ENCODE measurements around the gene SNED1.
A peak's percentile ranks its signal among the peaks of the same experiment; 100 is the strongest.

SNED1 gene

GRCh38 chr2:240989451-240990265, 8.8 kb upstream of the SNED1 start:
- H3K27ac ChIP-seq (ENCODE audit: low read depth, low read length, severe bottlenecking) = no peak overlapping the region
- no peak overlapping the region for H3K4me3 ChIP-seq (ENCODE audit: extremely low read depth, insufficient read depth, low read length, poor library complexity, severe bottlenecking)
- H3K9me3 ChIP-seq (ENCODE audit: control insufficient read depth, low read length) = no peaks in the 10 kb centered on the region
- H3K36me3 ChIP-seq (ENCODE audit: control insufficient read depth, insufficient read depth, low read length) = no peaks in the 10 kb centered on the region
- peaks cover 7% of the 10 kb centered on the region for H3K4me1 ChIP-seq (ENCODE audit: control insufficient read depth, insufficient read depth, low read length, poor library complexity, severe bottlenecking)
- 65 to 67% methylated on average over 16 to 17 of the region's 17 CpGs for WGBS, 2 experiments (ENCODE audit: insufficient coverage in 2 of 2)

GRCh38 chr2:240990266-240990529, 8.2 kb upstream of the SNED1 start:
- Histone ChIP-seq H3K4me1 (ENCODE audit: control insufficient read depth, insufficient read depth, low read length, poor library complexity, severe bottlenecking) (peaks cover 7% of the 10 kb centered on the region), H3K9me3 (ENCODE audit: control insufficient read depth, low read length) (no peaks in the 10 kb centered on the region), H3K27ac (ENCODE audit: low read depth, low read length, severe bottlenecking) (no peak overlapping the region), H3K4me3 (ENCODE audit: extremely low read depth, insufficient read depth, low read length, poor library complexity, severe bottlenecking) (no peak overlapping the region), H3K36me3 (ENCODE audit: control insufficient read depth, insufficient read depth, low read length) (no peaks in the 10 kb centered on the region)
- WGBS, 2 experiments (ENCODE audit: insufficient coverage in 2 of 2) = 96 to 100% methylated on average over 1 to 2 of the region's 2 CpGs

- no peak overlapping the region for H3K4me3 ChIP-seq (ENCODE audit: extremely low read depth, insufficient read depth, low read length, poor library complexity, severe bottlenecking)
- peaks cover 7% of the 10 kb centered on the region for H3K4me1 ChIP-seq (ENCODE audit: control insufficient read depth, insufficient read depth, low read length, poor library complexity, severe bottlenecking)
- H3K27ac ChIP-seq (ENCODE audit: low read depth, low read length, severe bottlenecking) = no peak overlapping the region
- H3K36me3 ChIP-seq (ENCODE audit: control insufficient read depth, insufficient read depth, low read length) = no peaks in the 10 kb centered on the region
- H3K9me3 ChIP-seq (ENCODE audit: control insufficient read depth, low read length) = no peaks in the 10 kb centered on the region
- 86 to 96% methylated on average over 13 of the region's 13 CpGs for WGBS, 2 experiments (ENCODE audit: insufficient coverage in 2 of 2)
Measured at GRCh38 chr2:240990726-240991377, 7.6 kb upstream of the SNED1 start.

- Histone ChIP-seq H3K4me3 (ENCODE audit: extremely low read depth, insufficient read depth, low read length, poor library complexity, severe bottlenecking) (no peak overlapping the region), H3K36me3 (ENCODE audit: control insufficient read depth, insufficient read depth, low read length) (no peaks in the 10 kb centered on the region), H3K27ac (ENCODE audit: low read depth, low read length, severe bottlenecking) (peak overlapping the region; percentile 23), H3K4me1 (ENCODE audit: control insufficient read depth, insufficient read depth, low read length, poor library complexity, severe bottlenecking) (peaks cover 7% of the 10 kb centered on the region), H3K9me3 (ENCODE audit: control insufficient read depth, low read length) (no peaks in the 10 kb centered on the region)
- WGBS, 2 experiments (ENCODE audit: insufficient coverage in 2 of 2) = 83% methylated on average over 26 to 28 of the region's 33 CpGs
Measured at GRCh38 chr2:240991378-240992263, 6.8 kb upstream of the SNED1 start.

GRCh38 chr2:240992572-240993291, 5.7 kb upstream of the SNED1 start:
- H3K36me3 ChIP-seq (ENCODE audit: control insufficient read depth, insufficient read depth, low read length) = no peaks in the 10 kb centered on the region
- peaks cover 7% of the 10 kb centered on the region for H3K4me1 ChIP-seq (ENCODE audit: control insufficient read depth, insufficient read depth, low read length, poor library complexity, severe bottlenecking)
- WGBS, 2 experiments (ENCODE audit: insufficient coverage in 2 of 2) = 83 to 94% methylated on average over 14 to 17 of the region's 20 CpGs
- H3K27ac ChIP-seq (ENCODE audit: low read depth, low read length, severe bottlenecking) = no peak overlapping the region
- no peaks in the 10 kb centered on the region for H3K9me3 ChIP-seq (ENCODE audit: control insufficient read depth, low read length)
- H3K4me3 ChIP-seq (ENCODE audit: extremely low read depth, insufficient read depth, low read length, poor library complexity, severe bottlenecking) = no peak overlapping the region

GRCh38 chr2:240993446-240994170, 4.8 kb upstream of the SNED1 start:
- 84 to 97% methylated on average over 17 of the region's 19 CpGs for WGBS, 2 experiments (ENCODE audit: insufficient coverage in 2 of 2)

GRCh38 chr2:240994171-240994896, 4.1 kb upstream of the SNED1 start:
- Histone ChIP-seq H3K27ac (ENCODE audit: low read depth, low read length, severe bottlenecking) (no peak overlapping the region), H3K36me3 (ENCODE audit: control insufficient read depth, insufficient read depth, low read length) (no peaks in the 10 kb centered on the region), H3K9me3 (ENCODE audit: control insufficient read depth, low read length) (no peaks in the 10 kb centered on the region), H3K4me1 (ENCODE audit: control insufficient read depth, insufficient read depth, low read length, poor library complexity, severe bottlenecking) (peaks cover 7% of the 10 kb centered on the region), H3K4me3 (ENCODE audit: extremely low read depth, insufficient read depth, low read length, poor library complexity, severe bottlenecking) (no peak overlapping the region)
- WGBS, 2 experiments (ENCODE audit: insufficient coverage in 2 of 2) = 72 to 74% methylated on average over 6 to 14 of the region's 16 CpGs

More at GRCh38 chr2:240993446-240994170, 4.8 kb upstream of the SNED1 start:
- Histone ChIP-seq H3K4me3 (ENCODE audit: extremely low read depth, insufficient read depth, low read length, poor library complexity, severe bottlenecking) (no peak overlapping the region), H3K4me1 (ENCODE audit: control insufficient read depth, insufficient read depth, low read length, poor library complexity, severe bottlenecking) (peaks cover 7% of the 10 kb centered on the region), H3K36me3 (ENCODE audit: control insufficient read depth, insufficient read depth, low read length) (no peaks in the 10 kb centered on the region), H3K27ac (ENCODE audit: low read depth, low read length, severe bottlenecking) (no peak overlapping the region), H3K9me3 (ENCODE audit: control insufficient read depth, low read length) (no peaks in the 10 kb centered on the region)

- Histone ChIP-seq H3K27ac (ENCODE audit: low read depth, low read length, severe bottlenecking) (no peak overlapping the region), H3K36me3 (ENCODE audit: control insufficient read depth, insufficient read depth, low read length) (no peaks in the 10 kb centered on the region), H3K4me1 (ENCODE audit: control insufficient read depth, insufficient read depth, low read length, poor library complexity, severe bottlenecking) (peaks cover 7% of the 10 kb centered on the region), H3K4me3 (ENCODE audit: extremely low read depth, insufficient read depth, low read length, poor library complexity, severe bottlenecking) (no peak overlapping the region), H3K9me3 (ENCODE audit: control insufficient read depth, low read length) (no peaks in the 10 kb centered on the region)
- 89 to 90% methylated on average over 15 to 17 of the region's 24 CpGs for WGBS, 2 experiments (ENCODE audit: insufficient coverage in 2 of 2)
Measured at GRCh38 chr2:240995041-240996021, 3.1 kb upstream of the SNED1 start.
